Stomach (tissue), 9 donors: ENCODE data around the gene NAIF1. TPM values are rescaled to one million over a fixed set of nuclear protein-coding genes. Genes with fewer than 3 reads are reported as not detected.
A peak's percentile ranks its signal among the peaks of the same experiment; 100 is the strongest.

Source experiments
- DNase-seq, 2 donors: peaks; one replicate each; pipeline versions ENCODE4 v3.0.0 to v3.0.0-alpha.2; 2013 to 2019
- H3K27ac ChIP-seq, 5 donors: fragments of 200-600 bp in 4 of 5; sonication (generic) in 4 of 5; one replicate each; pipeline ENCODE4 v1.5.1; 2013 to 2019; ENCODE audit warnings: mild to moderate bottlenecking in 1 of 5, moderate library complexity in 1 of 5
- H3K27me3 ChIP-seq, 3 donors: fragments of 200-600 bp; sonication (generic); one replicate each; pipeline ENCODE4 v1.5.1; 2017 to 2019; ENCODE audit warnings: mixed run types in 1 of 3
- H3K36me3 ChIP-seq, 4 donors: fragments of 200-600 bp; sonication (generic); 1 replicate in 3 of 4; 2 replicates in 1 of 4; pipeline ENCODE4 v1.5.1; 2016 to 2019
- H3K4me1 ChIP-seq, 4 donors: fragments of 200-600 bp; sonication (generic); one replicate each; pipeline ENCODE4 v1.5.1; 2016 to 2019
- H3K4me3 ChIP-seq, 4 donors: fragments of 200-600 bp; sonication (generic) in 3 of 4; one replicate each; pipeline ENCODE4 v1.5.1; 2016 to 2019; ENCODE audit warnings: mild to moderate bottlenecking in 1 of 4
- H3K9me3 ChIP-seq, 4 donors: fragments of 200-600 bp; sonication (generic); one replicate each; pipeline ENCODE4 v1.5.1; 2016 to 2019
- CTCF ChIP-seq, 7 experiments: fragments of 450-650 bp in 4 of 7; fragments of 200-600 bp in 3 of 7; sonication (generic) in 3 of 7; IDR thresholded peaks; one replicate each; pipeline ENCODE4 v1.5.1; 2016 to 2019; ENCODE audit warnings: antibody characterized with exemption in 7 of 7, control low read depth in 2 of 7, mild to moderate bottlenecking in 1 of 7
- EP300 ChIP-seq: sonication (generic); formaldehyde crosslinking; IDR thresholded peaks from one replicate; pipeline ENCODE4 v1.6.1; 2017; ENCODE audit warnings: antibody characterized with exemption
- POLR2A ChIP-seq, 4 donors: fragments of 450-650 bp; IDR thresholded peaks; one replicate each; pipeline ENCODE4 v1.6.1; 2016; ENCODE audit warnings: antibody characterized with exemption in 4 of 4, control low read depth in 2 of 4, mild to moderate bottlenecking in 1 of 4, moderate library complexity in 1 of 4
- POLR2AphosphoS5 ChIP-seq, 3 donors: sonication (generic); formaldehyde crosslinking; IDR thresholded peaks; one replicate each; pipeline ENCODE4 v1.6.1; 2016; ENCODE audit warnings: antibody characterized with exemption in 3 of 3
- WGBS, 5 donors: extraction: QIAGEN DNeasy Blood & Tissue Kit in 3 of 5; methylation state at CpG; one replicate each; pipeline versions ENCODE4 v1.1.5 to v1.1.7; 2013 to 2018; 5-methylcytosine and 5-hydroxymethylcytosine counted together
- intact Hi-C: fragments of 100-400 bp; cut with DNase I; formaldehyde crosslinking; loops from one replicate; pipeline ENCODE4 v1.15.1; 2023; ENCODE audit warnings: low total_unique reads
- polyA plus RNA-seq, 3 donors: library from polyadenylated mRNA; stranded (reverse); fragments of 200-250 nt; gene quantifications; one replicate each; pipeline ENCODE4 v1.2.3, GENCODE V29; 2013
- total RNA-seq, 5 donors: library from RNA; depleted of rRNA; stranded (reverse); fragments of >200 nt; gene quantifications; one replicate each; pipeline versions ENCODE4 v1.1.0 to v1.2.3, GENCODE V29; 2014 to 2016
- donor health status: healthy with polysubstance abuse.
- donor health status: Bipolar disorder and iron deficiency.
- donor health status: healthy.

Gene NAIF1
- total and polyA plus RNA-seq, 8 donors = 1.8 to 40.3 (median 7.8) TPM

- H3K36me3 ChIP-seq = peaks cover 7 to 10% (median 9%) of the 10 kb centered on the region in 4 donors
- H3K27ac ChIP-seq = peak within 1 kb of the TSS; percentile 88 to 99 (median 95)
- no peak for TF ChIP-seq EP300
- peak; percentile 32 to 88 (median 87) for TF ChIP-seq POLR2AphosphoS5 (IDR thresholded peaks at IDR 0.05)
- no peak for TF ChIP-seq CTCF (IDR thresholded peaks at IDR 0.05)
- no peak for TF ChIP-seq POLR2A (IDR thresholded peaks at IDR 0.05)
- no peaks in the 10 kb centered on the region for H3K27me3 ChIP-seq
- intact Hi-C loops = no loop called here
- H3K9me3 ChIP-seq = no peaks in the 10 kb centered on the region
- peaks cover 27 to 77% (median 58%) of the 10 kb centered on the region in 4 donors for H3K4me1 ChIP-seq
- DNase-seq = peak; percentile 100
- WGBS, 5 donors = 0 to 1% (median 0%) methylated on average over 22 to 67 of the region's 67 CpGs
- H3K4me3 ChIP-seq = peak within 1 kb of the TSS; percentile 77 to 99 (median 94)
These were observed 695 bp upstream of the NAIF1 start, which contains the start of gene SLC25A25 for GRCh38 chr9:128067645-128068385. Gene SLC25A25 (plus strand): TSS chr9:128068232. CDS start chr9:128068320, 88 bp downstream.

DNA sequence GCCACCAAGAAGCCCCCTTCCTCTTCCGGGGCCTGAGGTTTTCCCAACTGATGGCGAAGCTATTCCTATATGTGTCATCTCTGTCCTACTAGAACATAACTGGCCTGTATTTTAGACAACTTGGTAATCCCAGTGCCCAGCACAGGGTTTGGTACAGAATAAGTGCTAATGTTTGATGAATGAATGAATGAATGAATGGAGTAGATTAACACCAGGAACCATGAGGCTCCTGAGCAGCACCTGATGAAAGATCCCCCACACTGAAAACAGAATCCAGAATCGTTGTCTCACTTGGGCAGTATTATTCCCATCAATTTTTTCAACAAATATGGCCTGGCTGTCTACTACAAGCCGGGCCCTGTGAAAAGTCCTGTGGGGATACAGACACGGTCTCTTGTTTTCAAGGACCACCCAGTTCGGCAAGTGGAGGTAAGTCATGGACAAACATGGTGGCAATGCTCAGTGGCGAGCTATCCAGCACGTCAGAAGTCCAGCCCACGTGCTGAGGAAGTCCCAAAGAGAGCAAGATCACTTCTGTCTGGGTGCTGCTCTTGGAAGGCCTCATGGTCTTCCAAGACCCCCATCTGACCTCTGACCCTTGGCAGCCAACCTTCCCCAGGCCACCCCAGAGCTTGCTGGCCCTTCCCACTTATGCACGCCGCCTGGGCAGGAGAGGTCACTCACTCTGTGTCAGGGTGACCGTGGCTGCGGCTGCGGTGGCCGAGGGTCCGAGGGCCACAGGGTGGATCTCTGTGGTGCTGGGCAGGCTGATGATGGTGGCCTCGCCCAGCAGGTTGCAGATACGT, 1.0 kb downstream of the NAIF1 start:
- Histone ChIP-seq H3K36me3 (peaks cover 8 to 27% (median 25%) of the 10 kb centered on the region in 4 donors), H3K27ac (peak overlapping the region; percentile 81 to 99 (median 95)), H3K4me3 (peak overlapping the region; percentile 35 to 89 (median 58)), H3K27me3 (no peaks in the 10 kb centered on the region), H3K4me1 (peaks cover 15 to 75% (median 48%) of the 10 kb centered on the region in 4 donors), H3K9me3 (no peaks in the 10 kb centered on the region)
- intact Hi-C loops = no loop called here
- 90 to 95% (median 93%) methylated on average over 11 to 18 of the region's 18 CpGs for WGBS, 5 donors
- no peak for TF ChIP-seq POLR2AphosphoS5 (IDR thresholded peaks at IDR 0.05)
- peak in 1 of 2 donors; percentile 42 for DNase-seq

DNA sequence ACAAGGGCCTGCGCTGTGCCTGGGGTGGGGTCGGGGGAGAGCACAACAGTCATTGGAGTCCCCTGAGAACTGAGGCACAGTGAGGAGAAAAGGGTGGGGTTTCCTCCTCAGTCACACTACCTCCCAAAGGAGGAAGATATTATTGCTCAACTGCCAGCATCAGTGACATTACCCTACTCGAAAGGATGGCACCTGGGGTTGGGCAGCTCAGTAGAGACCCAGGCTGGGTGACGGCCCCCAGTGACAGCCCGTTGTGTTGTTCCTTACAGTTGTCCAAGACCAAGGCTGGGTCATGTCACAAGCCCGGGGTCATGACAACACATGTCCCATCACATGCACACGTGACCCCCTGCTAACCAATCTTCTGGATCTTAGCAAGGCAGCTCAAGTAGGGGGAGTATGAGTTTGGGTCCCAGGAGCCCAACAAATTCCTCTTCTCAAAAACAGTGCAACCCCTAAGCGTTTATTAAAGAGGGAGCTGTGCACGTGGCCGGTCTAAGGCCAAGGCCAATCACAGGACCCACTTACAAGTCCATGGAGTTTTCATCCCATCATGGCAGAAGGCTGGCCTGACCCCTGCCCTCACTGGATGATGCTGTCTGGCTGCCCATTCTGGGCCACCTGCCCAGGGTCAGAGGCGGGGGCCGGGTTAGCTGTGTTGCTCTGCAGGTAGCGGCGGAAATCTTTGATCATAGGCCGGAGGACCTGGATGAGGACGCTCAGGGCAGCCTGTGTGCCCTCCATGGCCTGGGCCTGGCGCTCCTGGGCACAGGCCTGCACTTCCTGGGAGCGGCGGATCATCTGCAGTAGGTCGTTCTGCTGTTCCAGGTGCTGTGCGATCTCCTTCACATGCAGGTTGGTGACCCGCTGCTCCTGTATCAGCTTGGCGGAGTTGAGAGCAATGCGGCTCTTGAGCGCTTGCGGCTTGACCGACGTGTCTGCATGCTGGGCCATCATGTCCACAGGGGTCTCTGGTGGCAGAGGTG, 4.0 kb downstream of the NAIF1 start:
- Histone ChIP-seq H3K27ac (peak overlapping the region in 1 of 5 donors; percentile 21), H3K9me3 (no peaks in the 10 kb centered on the region), H3K36me3 (peaks cover 8 to 27% (median 25%) of the 10 kb centered on the region in 4 donors), H3K4me3 (no peak overlapping the region), H3K4me1 (peaks cover 15 to 58% (median 31%) of the 10 kb centered on the region in 4 donors), H3K27me3 (no peaks in the 10 kb centered on the region)
- DNase-seq = no peak
- 90 to 95% (median 93%) methylated on average over 25 to 28 of the region's 28 CpGs for WGBS, 5 donors
- intact Hi-C loops = no loop called here
- no peak for TF ChIP-seq CTCF (IDR thresholded peaks at IDR 0.05)
- no peak for TF ChIP-seq POLR2AphosphoS5 (IDR thresholded peaks at IDR 0.05)
- TF ChIP-seq POLR2A (IDR thresholded peaks at IDR 0.05) = no peak
- TF ChIP-seq EP300 = no peak

DNA sequence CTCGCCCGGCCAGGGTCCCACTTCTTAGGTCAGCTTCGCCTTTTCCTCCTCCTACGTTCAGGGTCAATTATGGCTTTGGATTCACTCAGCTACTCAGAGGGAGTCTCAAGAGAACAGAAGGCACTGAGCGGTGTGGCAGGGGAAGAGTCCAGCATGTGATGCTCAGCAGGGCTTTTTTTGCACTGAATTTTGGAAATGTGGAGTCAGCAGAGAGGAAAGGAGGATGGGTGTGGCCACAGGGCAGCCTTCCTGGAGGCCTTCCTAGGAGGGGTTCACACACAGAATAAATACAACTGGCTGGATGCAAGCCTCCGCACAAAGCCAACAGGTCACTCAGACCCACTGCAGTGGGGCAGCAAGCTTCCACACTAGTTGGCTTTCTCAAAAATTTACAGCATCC, 4.8 kb downstream of the NAIF1 start:
- H3K27ac ChIP-seq = peak overlapping the region in 1 of 5 donors; percentile 21
- WGBS, 5 donors = 73 to 77% (median 75%) methylated on average over 6 of the region's 6 CpGs
- no peaks in the 10 kb centered on the region for H3K27me3 ChIP-seq
- no peak for DNase-seq
- H3K36me3 ChIP-seq = peaks cover 8 to 27% (median 25%) of the 10 kb centered on the region in 4 donors
- no peaks in the 10 kb centered on the region for H3K9me3 ChIP-seq
- H3K4me1 ChIP-seq = peaks cover 19 to 66% (median 39%) of the 10 kb centered on the region in 4 donors
- intact Hi-C loops = no loop called here
- TF ChIP-seq EP300 (no peak), POLR2A (IDR thresholded peaks at IDR 0.05) (no peak), CTCF (IDR thresholded peaks at IDR 0.05) (no peak), POLR2AphosphoS5 (IDR thresholded peaks at IDR 0.05) (no peak)
- no peak overlapping the region for H3K4me3 ChIP-seq
